ENCODE results near the gene KRTAP4-8. TPM values are rescaled to one million over a fixed set of nuclear protein-coding genes. Genes with fewer than 3 reads are reported as not detected.
"Not testable (repeated sequence)": the region's sequence is repeated elsewhere in the genome, so short reads cannot be mapped to it uniquely, and the experiment has no call there.

KRTAP4-8 gene
- total RNA-seq, 1 experiment from 2014 or later, result not detected

DNA sequence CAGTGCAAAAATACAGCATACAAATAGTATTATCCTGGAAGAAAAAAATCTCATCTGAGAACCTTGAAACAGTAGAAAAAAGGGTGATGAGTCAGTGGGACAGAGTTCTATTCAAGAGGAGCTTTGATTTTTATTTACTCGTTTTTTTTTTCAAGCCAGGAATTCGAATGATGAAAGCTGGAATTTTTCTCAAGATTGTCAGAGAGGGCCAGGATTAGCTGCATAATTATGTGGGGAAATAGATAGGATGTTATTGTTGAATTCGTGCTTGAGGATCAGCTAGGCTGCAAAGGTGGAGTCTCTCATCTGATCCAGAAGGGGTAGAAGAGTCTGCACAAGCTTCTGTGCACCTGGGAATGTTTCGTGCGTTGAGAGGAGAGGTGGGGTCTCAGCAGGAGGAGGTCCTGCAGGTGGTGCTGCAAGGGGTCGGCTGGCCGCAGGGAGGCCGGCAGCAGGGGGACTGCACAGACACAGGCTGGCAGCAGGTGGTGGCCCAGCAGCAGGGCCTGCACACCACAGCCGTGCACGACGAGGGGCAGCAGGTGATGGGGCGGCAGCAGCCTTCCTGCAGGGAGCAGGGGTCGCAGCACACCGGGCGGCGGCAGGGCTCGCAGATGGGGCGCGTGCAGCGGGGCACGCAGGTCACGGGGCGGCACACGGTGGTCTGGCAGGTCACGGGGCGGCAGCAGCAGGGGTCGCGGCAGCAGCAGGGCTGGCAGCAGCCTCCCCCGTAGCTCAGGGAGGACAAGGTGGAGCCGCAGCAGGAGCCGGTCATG is 38.5 kb downstream of the KRTAP4-8 start:
- H3K4me3 Mint-ChIP-seq; H3K27me3 Mint-ChIP-seq (ENCODE audit: low read depth); POLR2A ChIA-PET; H3K36me3 Mint-ChIP-seq; H3K9me3 Mint-ChIP-seq: not testable (repeated sequence)
- Mint-ChIP-seq H3K27ac (peak overlapping the region; percentile 60; the same call in 1 of the 2 replicates), H3K4me1 (peaks cover 14% of the 10 kb centered on the region)
- TF ChIP-seq ZNF423 (CRISPR knock-in tag; IDR thresholded peaks at IDR 0.05) (peak; percentile 42; the same call in 1 of the 2 replicates), GABPB1 (CRISPR knock-in tag; IDR thresholded peaks at IDR 0.05) (peak; percentile 56; the same call in 1 of the 2 replicates)
- peak; percentile 43 for ATAC-seq
- CTCF ChIA-PET, result interaction anchor here (0.9 to 1.1 kb wide), 2 partner anchors 20 to 606 kb away, joined by 3 to 4 read pairs; no protein-coding TSS in a partner anchor
- peak; percentile 14 for DNase-seq (ENCODE audit: low spot score)

DNA sequence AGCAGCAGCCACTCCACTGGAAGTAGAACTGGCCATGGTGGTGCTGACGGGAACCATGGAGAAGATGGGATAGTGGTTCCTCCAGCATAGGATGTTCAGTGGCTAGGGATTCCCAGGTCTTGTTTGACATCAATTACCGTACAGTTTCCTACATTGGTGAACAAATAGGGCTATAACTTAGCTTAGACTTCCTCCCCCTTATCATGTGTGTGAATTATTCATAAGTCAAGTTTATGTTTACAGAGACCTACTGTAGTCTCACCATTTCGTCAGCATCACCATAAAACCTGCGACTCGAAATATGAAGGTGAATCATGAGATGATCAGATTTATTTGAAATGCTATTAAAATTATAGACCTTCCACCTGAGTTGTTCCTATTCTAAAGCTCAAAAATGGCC is 39.2 kb downstream of the KRTAP4-8 start:
- no peak overlapping the region for H3K27ac Mint-ChIP-seq
- H3K4me3 Mint-ChIP-seq, result no peak overlapping the region
- TF ChIP-seq ZNF671 (CRISPR knock-in tag; IDR thresholded peaks at IDR 0.05) (no peak), ZNF138 (CRISPR knock-in tag; conservative IDR thresholded peaks at IDR 0.05) (no peak)
- TF ChIP-seq, protein P1, sequence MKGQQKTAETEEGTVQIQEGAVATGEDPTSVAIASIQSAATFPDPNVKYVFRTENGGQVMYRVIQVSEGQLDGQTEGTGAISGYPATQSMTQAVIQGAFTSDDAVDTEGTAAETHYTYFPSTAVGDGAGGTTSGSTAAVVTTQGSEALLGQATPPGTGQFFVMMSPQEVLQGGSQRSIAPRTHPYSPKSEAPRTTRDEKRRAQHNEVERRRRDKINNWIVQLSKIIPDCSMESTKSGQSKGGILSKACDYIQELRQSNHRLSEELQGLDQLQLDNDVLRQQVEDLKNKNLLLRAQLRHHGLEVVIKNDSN (CRISPR knock-in tag; IDR thresholded peaks at IDR 0.05), result no peak
- peaks cover 17% of the 10 kb centered on the region for H3K4me1 Mint-ChIP-seq
- ATAC-seq (no peak), DNase-seq (ENCODE audit: low spot score) (no peak)
- no peaks in the 10 kb centered on the region for H3K27me3 Mint-ChIP-seq (ENCODE audit: low read depth)
- peaks cover 4% of the 10 kb centered on the region; the same call in 1 of the 2 replicates for H3K36me3 Mint-ChIP-seq
- H3K9me3 Mint-ChIP-seq, result peaks cover 8% of the 10 kb centered on the region
- ChIA-PET CTCF (interaction anchor here (0.9 to 1.1 kb wide), 2 partner anchors 19 to 607 kb away, joined by 3 to 4 read pairs; no protein-coding TSS in a partner anchor), POLR2A (no interaction called here)

DNA sequence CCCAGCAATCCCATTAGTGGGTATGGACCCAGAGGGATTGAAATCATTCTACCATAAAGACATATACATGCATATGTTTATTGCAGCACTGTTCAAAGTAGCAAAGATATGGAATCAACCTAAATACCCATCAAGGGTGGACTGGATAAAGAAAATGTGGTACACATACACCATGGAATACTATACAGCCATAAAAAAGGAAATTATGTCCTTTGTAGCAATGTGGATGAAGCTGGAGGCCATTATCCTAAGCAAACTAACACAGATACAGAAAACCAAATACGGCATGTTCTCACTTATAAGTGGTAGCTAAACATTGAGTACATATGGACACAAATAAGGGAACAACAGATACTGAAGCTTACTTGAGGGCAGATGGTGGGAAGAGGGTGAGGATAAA is 40.4 kb downstream of the KRTAP4-8 start:
- DNase-seq (ENCODE audit: low spot score) (no peak), ATAC-seq (no peak)
- CTCF ChIA-PET, result no interaction called here
- no peak overlapping the region for H3K27ac Mint-ChIP-seq
- peaks cover 4% of the 10 kb centered on the region; the same call in 1 of the 2 replicates for H3K36me3 Mint-ChIP-seq
- peaks cover 8% of the 10 kb centered on the region for H3K9me3 Mint-ChIP-seq
- TF ChIP-seq TP53 (CRISPR knock-in tag; IDR thresholded peaks at IDR 0.05), result no peak
- H3K4me1 Mint-ChIP-seq, result peaks cover 17% of the 10 kb centered on the region
- H3K27me3 Mint-ChIP-seq (ENCODE audit: low read depth), result no peaks in the 10 kb centered on the region
- POLR2A ChIA-PET, result no interaction called here
- no peak overlapping the region for H3K4me3 Mint-ChIP-seq

DNA sequence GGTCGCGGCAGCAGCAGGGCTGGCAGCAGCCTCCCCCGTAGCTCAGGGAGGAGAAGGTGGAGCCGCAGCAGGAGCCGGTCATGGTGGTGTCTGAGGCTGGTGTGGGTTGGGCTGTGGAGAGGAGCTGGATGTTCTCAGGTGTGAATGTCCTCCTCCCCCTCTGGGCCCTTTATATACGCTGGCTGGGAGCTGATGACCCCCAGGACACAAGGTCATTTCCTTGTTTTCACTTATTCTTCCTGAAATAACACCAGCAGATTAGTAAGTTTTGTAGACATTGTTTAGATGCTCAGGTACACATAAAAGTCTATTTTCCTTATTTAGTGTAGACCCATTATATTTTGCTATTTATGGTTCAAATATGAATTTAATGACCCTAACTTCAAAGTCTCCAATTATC is 42.8 kb downstream of the KRTAP4-8 start, which contains the start of gene KRTAP2-2:
TSS of gene KRTAP2-2 (minus strand) at position 101 of the 400 bp plus-strand sequence. CDS start at position 82, 19 bp downstream.
- CTCF ChIA-PET; H3K27ac Mint-ChIP-seq; ATAC-seq; H3K9me3 Mint-ChIP-seq; POLR2A ChIA-PET; DNase-seq (ENCODE audit: low spot score); H3K4me3 Mint-ChIP-seq; H3K27me3 Mint-ChIP-seq (ENCODE audit: low read depth); H3K36me3 Mint-ChIP-seq: not testable (repeated sequence)
- H3K4me1 Mint-ChIP-seq, result peaks cover 20% of the 10 kb centered on the region

DNA sequence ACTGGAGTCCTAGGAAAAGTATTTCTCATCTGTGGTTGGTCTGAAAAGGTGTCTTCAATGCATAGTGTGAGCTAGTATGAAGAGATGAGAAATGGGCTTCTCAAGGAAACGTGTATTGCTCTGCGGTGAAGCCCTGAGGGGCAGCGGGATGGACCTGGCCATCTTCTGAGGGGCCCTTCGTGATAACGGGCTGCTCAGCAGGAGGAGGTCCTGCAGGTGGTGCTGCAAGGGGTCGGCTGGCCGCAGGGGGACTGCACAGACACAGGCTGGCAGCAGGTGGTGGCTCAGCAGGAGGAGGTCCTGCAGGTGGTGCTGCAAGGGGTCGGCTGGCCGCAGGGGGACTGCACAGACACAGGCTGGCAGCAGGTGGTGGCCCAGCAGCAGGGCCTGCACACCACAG is 43.4 kb downstream of the KRTAP4-8 start:
- POLR2A ChIA-PET, result not testable (repeated sequence)

DNA sequence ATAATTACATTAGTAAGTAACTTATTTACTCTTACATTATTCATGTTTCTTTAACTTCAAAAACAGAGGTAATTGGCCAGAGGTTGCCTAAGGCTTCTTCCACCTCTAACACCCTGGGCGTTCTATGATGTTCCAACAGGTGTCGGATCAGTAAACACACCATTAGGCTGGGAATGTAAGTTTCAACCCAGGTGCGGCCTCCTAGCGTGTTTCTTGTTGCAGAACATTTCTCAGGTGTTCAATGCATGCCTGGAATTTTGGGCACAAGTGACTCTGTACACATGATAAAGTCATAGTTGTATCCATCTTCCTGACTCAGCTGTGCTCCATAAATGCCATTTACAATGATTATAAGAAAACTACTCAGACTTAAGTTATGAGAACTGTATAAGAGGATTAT is 43.9 kb downstream of the KRTAP4-8 start:
- H3K27ac Mint-ChIP-seq, result no peak overlapping the region
- no peak for ATAC-seq
- no peak for TF ChIP-seq TP53 (CRISPR knock-in tag; IDR thresholded peaks at IDR 0.05)
- TF ChIP-seq ZNF317 (CRISPR knock-in tag; IDR thresholded peaks at IDR 0.05; ENCODE audit: borderline replicate concordance, low read depth), result no peak
- TF ChIP-seq, protein P2, sequence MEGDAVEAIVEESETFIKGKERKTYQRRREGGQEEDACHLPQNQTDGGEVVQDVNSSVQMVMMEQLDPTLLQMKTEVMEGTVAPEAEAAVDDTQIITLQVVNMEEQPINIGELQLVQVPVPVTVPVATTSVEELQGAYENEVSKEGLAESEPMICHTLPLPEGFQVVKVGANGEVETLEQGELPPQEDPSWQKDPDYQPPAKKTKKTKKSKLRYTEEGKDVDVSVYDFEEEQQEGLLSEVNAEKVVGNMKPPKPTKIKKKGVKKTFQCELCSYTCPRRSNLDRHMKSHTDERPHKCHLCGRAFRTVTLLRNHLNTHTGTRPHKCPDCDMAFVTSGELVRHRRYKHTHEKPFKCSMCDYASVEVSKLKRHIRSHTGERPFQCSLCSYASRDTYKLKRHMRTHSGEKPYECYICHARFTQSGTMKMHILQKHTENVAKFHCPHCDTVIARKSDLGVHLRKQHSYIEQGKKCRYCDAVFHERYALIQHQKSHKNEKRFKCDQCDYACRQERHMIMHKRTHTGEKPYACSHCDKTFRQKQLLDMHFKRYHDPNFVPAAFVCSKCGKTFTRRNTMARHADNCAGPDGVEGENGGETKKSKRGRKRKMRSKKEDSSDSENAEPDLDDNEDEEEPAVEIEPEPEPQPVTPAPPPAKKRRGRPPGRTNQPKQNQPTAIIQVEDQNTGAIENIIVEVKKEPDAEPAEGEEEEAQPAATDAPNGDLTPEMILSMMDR (IDR thresholded peaks at IDR 0.05), result no peak
- no peak for TF ChIP-seq SOX15 (CRISPR knock-in tag; IDR thresholded peaks at IDR 0.05)
- no peak for TF ChIP-seq IRF2 (CRISPR knock-in tag; IDR thresholded peaks at IDR 0.05; ENCODE audit: borderline replicate concordance, low read depth)
- no peak for TF ChIP-seq MXD4 (CRISPR knock-in tag; IDR thresholded peaks at IDR 0.05; ENCODE audit: borderline replicate concordance)
- TF ChIP-seq, protein P3, sequence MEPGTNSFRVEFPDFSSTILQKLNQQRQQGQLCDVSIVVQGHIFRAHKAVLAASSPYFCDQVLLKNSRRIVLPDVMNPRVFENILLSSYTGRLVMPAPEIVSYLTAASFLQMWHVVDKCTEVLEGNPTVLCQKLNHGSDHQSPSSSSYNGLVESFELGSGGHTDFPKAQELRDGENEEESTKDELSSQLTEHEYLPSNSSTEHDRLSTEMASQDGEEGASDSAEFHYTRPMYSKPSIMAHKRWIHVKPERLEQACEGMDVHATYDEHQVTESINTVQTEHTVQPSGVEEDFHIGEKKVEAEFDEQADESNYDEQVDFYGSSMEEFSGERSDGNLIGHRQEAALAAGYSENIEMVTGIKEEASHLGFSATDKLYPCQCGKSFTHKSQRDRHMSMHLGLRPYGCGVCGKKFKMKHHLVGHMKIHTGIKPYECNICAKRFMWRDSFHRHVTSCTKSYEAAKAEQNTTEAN (CRISPR knock-in tag; IDR thresholded peaks at IDR 0.05), result no peak
- TF ChIP-seq TEAD4 (CRISPR knock-in tag; IDR thresholded peaks at IDR 0.05), result no peak
- TF ChIP-seq, protein P4, sequence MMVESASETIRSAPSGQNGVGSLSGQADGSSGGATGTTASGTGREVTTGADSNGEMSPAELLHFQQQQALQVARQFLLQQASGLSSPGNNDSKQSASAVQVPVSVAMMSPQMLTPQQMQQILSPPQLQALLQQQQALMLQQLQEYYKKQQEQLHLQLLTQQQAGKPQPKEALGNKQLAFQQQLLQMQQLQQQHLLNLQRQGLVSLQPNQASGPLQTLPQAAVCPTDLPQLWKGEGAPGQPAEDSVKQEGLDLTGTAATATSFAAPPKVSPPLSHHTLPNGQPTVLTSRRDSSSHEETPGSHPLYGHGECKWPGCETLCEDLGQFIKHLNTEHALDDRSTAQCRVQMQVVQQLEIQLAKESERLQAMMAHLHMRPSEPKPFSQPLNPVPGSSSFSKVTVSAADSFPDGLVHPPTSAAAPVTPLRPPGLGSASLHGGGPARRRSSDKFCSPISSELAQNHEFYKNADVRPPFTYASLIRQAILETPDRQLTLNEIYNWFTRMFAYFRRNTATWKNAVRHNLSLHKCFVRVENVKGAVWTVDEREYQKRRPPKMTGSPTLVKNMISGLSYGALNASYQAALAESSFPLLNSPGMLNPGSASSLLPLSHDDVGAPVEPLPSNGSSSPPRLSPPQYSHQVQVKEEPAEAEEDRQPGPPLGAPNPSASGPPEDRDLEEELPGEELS (CRISPR knock-in tag; IDR thresholded peaks at IDR 0.05), result no peak
- no peak for TF ChIP-seq JAZF1 (CRISPR knock-in tag; IDR thresholded peaks at IDR 0.05)
- no peak for TF ChIP-seq TEAD1 (CRISPR knock-in tag; IDR thresholded peaks at IDR 0.05)
- TF ChIP-seq ZNF396 (CRISPR knock-in tag; IDR thresholded peaks at IDR 0.05; ENCODE audit: borderline replicate concordance), result no peak

More for the DNA sequence above, 43.4 kb downstream of the KRTAP4-8 start:
- ATAC-seq; H3K27me3 Mint-ChIP-seq (ENCODE audit: low read depth); H3K36me3 Mint-ChIP-seq; H3K9me3 Mint-ChIP-seq; H3K4me3 Mint-ChIP-seq; DNase-seq (ENCODE audit: low spot score); H3K27ac Mint-ChIP-seq; CTCF ChIA-PET: not testable (repeated sequence)
- H3K4me1 Mint-ChIP-seq, result peaks cover 23% of the 10 kb centered on the region

More for the DNA sequence above, 43.9 kb downstream of the KRTAP4-8 start:
- Mint-ChIP-seq H3K4me3 (no peak overlapping the region), H3K36me3 (peaks cover 4% of the 10 kb centered on the region; the same call in 1 of the 2 replicates), H3K27me3 (ENCODE audit: low read depth) (no peaks in the 10 kb centered on the region), H3K4me1 (peaks cover 19% of the 10 kb centered on the region), H3K9me3 (peaks cover 8% of the 10 kb centered on the region)
- DNase-seq (ENCODE audit: low spot score), result no peak
- ChIA-PET POLR2A (no interaction called here), CTCF (no interaction called here)
